GM19238 (cell line): Measurements from ENCODE around the gene LIX1.
"Not testable (repeated sequence)": the region's sequence is repeated elsewhere in the genome, so short reads cannot be mapped to it uniquely, and the experiment has no call there.

Source experiments
- DNase-seq: peaks from one replicate; pipeline ENCODE4 v3.0.0; 2011; ENCODE audit warnings: low spot score; ENCODE audit not compliant: insufficient read length

Gene LIX1

GRCh38 chr5:97142521-97143254 lies at the start of gene LIX1:
LIX1 (minus strand) TSS chr5:97142611; CDS start chr5:97142576, 35 bp downstream.
- DNase-seq = peak; percentile 26

DNA sequence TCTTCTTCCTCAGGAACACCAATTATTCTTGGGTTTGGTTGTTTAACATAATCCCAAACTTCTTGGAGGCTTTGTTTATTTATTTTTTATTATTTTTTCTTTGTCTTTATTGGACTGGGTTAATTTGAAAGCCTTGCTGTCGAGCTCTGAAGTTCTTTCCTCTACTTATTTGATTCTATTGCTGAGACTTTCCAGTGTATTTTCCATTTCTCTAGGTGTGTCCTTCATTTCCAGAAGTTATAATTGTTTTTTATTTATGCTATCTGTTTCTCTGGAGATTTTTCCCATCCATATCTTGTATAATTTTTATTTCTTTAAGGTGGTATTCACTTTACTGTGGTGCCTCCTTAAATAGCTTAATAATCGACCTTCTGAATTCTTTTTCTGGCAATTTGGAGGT lies 49.5 kb upstream of the LIX1 start:
- no peak for DNase-seq

DNA sequence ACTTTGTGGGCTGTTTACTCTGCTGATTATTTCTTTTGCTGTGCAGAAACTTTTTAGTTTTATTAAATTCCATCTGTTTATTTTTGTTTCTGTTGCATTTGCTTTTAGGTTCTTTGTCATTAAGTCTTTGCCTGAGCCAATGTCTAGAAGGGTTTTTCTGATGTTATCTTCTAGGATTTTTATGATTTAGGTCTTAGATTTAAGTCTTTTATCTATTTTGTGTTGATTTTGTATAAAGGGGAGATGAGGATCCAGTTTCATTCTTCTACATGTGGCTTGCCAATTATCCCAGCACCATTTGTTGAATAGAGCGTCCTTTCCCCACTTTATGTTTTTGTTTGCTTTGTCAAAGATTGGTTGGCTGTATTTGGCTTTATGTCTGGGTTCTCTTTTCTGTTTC lies 47.1 kb upstream of the LIX1 start:
- DNase-seq = not testable (repeated sequence)

GRCh38 chr5:97183930-97184213 lies 41.5 kb upstream of the LIX1 start:
- DNase-seq = no peak

- DNase-seq = peak; percentile 55
Observed at GRCh38 chr5:97183100-97183929, 40.9 kb upstream of the LIX1 start, which contains the start of gene RIOK2. RIOK2 (minus strand) TSS chr5:97183247; CDS start chr5:97183191, 56 bp downstream.

DNA sequence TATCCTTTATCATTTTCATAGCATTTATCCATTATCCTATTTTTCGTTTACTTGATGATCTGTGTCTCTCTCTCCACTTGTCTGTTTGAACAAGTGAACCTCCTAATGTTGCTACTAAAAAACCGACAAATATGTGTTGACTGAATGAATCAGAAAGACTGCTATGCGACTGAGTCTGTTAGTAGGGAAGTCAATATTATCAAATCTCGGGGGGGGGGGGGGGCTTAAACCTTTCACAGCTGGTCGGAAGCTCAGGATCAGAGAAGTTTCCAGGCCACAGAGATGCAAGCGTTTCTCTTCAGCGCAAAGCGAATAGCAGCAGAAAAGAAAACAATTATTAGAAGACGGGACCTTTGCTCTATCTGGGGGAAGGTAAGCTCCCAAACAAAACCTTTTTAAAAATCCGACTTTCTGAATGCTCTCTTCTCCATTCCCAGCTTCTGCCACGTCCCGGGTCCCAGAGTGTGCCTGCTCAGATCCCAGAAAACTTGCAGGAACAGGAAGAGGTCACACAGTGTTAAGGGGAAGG lies 40.2 kb upstream of the LIX1 start:
- DNase-seq = no peak

DNA sequence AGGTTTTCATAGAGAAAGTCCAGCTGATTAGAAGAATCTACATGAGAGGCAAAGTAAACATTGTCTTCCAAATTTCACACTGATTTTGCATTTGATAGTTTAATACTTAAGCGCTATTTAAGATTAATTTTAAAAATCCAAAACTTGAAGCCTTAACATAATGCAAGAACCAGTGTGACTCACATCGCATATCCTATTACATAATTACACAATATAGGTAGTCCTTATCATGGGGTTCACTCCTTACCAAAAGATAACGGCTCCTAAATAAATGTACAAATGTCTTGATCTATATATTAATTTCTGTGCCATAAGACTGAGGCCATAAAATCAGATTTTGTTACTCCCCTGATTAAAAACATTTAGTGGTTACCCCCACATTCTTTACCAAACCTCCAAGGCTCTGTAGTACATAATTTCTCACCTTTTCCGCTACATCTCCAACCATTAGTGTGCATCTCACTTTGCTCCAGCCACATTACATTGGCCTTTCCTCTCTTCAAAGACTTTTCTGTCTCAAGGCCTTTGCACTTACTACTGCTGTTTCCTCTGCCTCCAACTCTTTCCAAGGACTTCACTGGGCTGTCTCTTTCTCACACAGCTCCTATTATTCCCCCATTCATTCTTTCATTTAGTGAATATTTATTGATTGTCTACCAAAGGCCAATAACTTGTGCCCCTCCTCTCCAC lies 39.6 kb upstream of the LIX1 start:
- DNase-seq = no peak

DNA sequence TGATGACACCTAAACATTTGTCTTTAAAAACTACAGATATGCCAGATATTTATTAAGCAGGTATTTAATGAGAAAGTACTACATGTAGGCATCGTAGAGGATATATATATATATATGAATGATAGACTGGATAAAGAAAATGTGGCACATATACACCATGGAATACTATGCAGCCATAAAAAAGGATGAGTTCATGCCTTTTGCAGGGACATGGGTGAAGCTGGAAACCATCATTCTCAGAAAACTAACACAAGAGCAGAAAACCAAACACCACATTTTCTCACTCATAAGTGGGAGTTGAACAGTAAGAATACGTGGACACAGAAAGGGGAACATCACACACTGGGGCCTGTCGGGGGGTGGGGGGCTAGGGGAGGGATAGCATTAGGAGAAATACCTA lies 37.0 kb upstream of the LIX1 start:
- DNase-seq = not testable (repeated sequence)

- no peak for DNase-seq
Observed at GRCh38 chr5:97172227-97172626, 29.8 kb upstream of the LIX1 start.

DNA sequence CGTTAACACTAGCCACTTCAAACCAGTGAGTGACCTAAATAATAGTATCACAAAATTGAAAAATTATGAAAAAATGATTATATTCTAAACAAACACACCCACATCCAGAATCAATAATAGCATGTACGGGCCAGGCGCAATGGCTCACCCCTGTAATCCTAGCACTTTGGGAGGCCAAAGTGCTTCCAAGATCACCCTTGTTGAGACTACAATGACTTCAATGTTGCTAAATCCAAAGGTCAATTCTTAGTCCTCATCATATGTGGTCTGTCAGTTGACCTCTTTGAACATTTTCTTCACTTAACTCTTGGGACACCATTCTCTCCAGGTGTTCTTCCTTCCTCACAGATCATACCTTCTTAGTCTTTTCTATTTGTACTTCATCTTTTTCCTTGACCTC lies 29.3 kb upstream of the LIX1 start:
- DNase-seq = no peak

- DNase-seq = no peak
Observed at GRCh38 chr5:97167435-97167834, 25.0 kb upstream of the LIX1 start.

- DNase-seq = no peak
Observed at GRCh38 chr5:97165726-97166125, 23.3 kb upstream of the LIX1 start.

DNA sequence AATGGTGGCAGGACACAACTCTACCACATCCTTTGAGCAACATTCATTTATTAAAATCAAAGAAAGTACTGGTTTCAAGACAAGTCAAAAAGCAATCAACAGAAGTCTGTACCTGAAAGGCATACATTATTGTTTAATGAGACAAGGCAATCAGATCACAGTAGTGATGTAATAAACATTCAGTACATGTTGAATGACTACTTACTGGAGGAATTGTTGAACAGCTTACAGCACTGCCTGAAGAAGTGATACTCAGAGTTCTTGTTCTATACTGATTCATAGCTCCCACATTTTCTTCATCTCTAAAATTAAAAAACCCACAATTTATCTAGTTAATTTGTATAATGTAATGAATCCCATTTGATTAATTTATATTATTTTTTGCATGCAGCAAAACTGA lies 22.4 kb upstream of the LIX1 start:
- DNase-seq = no peak

DNA sequence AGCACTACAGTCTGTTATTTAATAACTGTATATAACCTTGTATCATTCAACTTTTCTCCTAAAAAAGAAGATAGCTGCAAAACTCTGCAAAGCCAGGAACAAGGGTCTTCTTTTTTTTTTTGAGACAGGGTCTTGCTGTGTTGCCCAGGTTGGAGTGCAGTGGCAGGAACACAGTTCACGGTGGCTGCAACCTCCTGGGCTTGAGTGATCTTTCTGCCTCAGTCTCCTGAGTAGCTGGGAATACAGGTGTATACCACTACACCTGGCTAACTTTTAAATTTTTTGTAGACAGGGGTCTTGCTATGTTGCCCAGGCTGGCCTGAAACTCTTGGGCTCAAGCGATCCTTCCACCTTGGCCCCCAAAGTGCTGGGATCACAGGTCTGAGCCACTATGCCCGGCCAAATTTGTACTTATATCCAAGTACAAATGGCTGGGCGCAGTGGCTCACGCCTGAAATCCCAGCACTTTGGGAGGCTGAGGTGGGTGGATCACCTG lies 21.4 kb upstream of the LIX1 start:
- no peak for DNase-seq

GRCh38 chr5:97163360-97163764 lies 21.0 kb upstream of the LIX1 start:
- no peak for DNase-seq

DNA sequence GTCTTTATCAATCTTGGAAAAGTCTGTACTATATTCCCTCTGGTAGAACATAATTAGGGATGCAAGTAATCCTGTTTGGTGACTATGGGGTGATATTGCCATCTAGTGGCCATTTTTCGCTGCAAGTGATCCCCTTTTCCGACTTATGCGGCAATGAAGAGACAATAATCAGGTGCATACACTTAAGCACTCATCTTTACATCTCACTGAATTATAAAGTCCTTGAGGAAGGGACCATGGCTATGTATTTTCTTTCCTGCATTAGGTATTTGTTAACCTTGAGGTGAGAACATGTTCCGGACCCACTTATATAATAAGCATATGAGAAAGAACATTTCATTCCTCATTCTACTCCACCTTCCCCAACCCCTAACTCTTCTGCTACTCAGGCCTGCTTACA lies 19.6 kb upstream of the LIX1 start:
- DNase-seq = no peak

DNA sequence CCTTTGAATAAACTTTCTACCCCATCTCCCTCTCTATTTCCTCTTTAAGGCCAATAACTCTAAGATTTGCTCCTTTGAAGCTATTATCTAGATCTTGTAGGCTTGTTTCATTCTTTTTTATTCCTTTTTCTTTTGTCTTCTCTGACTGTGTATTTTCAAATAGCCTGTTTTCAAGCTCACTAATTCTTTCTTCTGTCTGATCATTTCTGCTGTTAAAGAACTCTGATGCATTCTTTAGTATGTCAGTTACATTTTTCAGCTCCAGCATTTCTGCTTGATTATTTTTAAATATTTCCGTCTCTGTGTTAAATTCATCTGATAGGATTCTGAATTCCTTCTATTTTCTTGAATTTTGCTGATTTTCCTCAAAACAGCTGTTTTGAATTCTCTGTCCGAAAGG lies 15.3 kb upstream of the LIX1 start:
- DNase-seq = no peak

DNA sequence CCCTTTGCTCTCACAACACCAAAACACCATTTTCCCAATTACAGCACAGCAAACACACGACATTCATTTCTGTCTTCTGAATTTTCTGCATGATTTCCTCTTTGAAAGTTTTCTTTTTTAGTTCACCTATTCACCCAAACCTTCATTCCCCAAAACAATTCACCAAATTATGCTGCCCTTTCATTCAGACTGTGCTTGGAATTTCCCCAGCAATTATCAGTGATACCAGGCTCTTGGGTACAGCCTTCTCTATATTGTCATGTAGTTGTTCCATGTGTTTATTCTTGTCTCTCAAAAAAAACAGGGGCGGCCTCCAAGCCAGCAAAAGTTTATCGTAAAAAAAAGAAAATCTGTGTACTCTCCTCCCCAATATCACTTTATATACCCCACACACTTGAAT lies 9.0 kb upstream of the LIX1 start:
- DNase-seq = no peak

DNA sequence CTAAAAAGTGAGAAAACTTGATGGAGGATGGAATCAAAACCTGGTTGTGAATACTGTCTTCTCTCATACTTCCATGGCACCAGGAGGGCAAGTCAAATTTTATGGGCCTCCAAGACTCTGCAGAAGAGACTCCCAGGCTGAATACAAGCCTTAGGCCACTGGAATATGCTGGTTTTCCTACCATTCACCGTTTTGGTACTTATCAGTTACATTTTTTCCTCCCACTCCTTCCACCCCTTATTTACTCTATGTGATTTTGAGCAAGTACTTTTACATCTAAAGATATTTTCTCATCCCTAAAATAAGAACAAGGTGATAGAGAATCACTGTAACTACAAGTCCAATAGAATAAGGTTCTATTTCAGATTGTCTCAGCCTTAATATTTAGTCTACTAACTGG lies 8.0 kb upstream of the LIX1 start:
- no peak for DNase-seq

GRCh38 chr5:97149709-97150108 lies 7.3 kb upstream of the LIX1 start:
- no peak for DNase-seq

DNA sequence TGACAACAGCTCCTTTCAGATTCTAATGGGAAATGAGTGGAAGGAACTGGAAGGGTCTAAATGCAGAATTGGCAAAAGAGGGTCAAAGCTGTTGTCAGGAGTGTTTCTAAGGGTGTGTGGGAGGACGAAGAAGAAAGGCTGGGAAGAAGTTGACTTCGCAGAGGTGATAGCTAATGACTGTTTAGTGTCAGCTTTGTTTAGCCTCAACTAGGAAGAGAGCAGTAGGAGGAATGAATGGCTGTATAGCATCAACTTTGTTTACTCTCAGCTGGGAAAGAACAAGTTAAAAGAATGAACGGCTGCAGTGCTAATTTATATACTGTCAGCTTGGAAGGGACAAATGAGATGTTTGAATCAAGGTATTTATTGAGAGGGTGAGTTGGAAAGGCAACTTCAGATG lies 5.9 kb upstream of the LIX1 start:
- no peak for DNase-seq

- no peak for DNase-seq
Observed at GRCh38 chr5:97143704-97144103, 1.3 kb upstream of the LIX1 start.
